ENCODE measurements around the gene ANKMY2.
A peak's percentile ranks its signal among the peaks of the same experiment; 100 is the strongest.

The ANKMY2 gene

DNA sequence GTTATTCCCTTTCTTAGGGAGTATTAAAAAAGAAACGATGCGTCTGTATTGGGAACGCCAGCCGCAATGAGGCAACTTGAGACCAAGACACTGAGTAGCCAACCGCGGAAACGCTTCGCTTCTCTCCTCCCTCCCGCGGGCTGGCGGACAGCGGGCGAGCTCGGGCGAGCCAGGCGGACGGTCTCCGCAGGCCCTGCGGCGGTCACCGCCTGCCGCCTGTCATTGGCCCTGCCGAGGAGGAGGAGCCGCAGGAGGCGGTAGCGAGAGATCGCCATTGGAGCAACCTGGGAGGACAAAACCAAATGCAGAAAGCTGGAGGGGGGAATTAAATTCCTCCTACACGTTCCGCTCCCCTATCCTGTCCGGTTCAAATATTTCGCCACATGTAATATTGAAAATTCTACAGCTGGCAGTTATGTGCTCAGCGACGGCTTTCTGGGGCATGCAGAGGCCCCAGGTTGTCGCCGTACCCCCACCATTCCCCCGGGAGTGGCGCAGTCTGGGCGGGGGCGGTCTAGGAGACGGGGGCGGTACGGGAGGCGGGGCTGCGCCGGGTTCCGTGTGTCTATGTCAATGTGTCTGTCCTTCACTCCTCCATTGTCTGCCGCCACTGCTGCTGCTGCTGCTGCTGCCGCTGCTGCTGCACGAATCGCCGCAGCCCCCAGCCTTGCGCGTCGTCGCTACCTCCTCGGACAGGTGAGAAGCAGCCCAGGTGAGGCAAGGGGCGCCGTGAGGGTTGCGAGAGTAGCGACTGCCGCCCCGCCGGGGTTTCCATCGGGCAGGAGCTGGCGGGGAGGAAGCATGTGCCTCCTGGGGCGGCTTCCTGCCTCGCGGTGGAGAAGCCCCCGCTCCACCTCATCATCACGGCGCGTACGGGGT lies at the start of gene ANKMY2, which contains the start of gene BZW2:
TSS of gene ANKMY2 (minus strand) at position 162 of the 879 bp plus-strand sequence. CDS start 181 bp downstream, outside the sequence.
TSS of gene BZW2 (plus strand) at position 589 of the 879 bp plus-strand sequence. CDS start 19,263 bp downstream, outside the sequence.
- TF ChIP-seq, protein P1, sequence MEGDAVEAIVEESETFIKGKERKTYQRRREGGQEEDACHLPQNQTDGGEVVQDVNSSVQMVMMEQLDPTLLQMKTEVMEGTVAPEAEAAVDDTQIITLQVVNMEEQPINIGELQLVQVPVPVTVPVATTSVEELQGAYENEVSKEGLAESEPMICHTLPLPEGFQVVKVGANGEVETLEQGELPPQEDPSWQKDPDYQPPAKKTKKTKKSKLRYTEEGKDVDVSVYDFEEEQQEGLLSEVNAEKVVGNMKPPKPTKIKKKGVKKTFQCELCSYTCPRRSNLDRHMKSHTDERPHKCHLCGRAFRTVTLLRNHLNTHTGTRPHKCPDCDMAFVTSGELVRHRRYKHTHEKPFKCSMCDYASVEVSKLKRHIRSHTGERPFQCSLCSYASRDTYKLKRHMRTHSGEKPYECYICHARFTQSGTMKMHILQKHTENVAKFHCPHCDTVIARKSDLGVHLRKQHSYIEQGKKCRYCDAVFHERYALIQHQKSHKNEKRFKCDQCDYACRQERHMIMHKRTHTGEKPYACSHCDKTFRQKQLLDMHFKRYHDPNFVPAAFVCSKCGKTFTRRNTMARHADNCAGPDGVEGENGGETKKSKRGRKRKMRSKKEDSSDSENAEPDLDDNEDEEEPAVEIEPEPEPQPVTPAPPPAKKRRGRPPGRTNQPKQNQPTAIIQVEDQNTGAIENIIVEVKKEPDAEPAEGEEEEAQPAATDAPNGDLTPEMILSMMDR (IDR thresholded peaks at IDR 0.05; ENCODE audit: unreplicated experiment in 3 of 3), result no peak
- Mint-ChIP-seq H3K4me3 (peak within 1 kb of the TSS; percentile 95 to 99 (median 97)), H3K4me1 (peaks cover 56% of the 10 kb centered on the region), H3K27ac (peak within 1 kb of the TSS; percentile 98 to 99 (median 99)), H3K36me3 (ENCODE audit: low read depth) (no peaks in the 10 kb centered on the region), H3K9me3 (no peaks in the 10 kb centered on the region), H3K27me3 (ENCODE audit: low read depth) (peaks cover 5% of the 10 kb centered on the region)

DNA sequence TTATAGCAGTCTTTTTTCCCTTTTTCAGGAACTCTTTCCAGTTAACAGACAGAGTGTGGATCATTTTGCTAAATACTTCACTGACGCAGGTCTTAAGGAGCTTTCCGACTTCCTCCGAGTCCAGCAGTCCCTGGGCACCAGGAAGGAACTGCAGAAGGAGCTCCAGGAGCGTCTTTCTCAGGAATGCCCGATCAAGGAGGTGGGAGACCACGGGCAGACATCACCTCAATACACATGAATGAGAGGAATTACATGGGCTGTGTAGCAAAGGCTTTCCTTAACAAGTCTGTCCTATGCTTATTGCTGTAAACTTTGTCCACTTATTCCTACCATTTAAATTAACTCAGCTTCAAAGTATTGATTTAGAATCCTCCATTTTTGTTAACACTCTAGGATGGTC lies 49.3 kb upstream of the ANKMY2 start:
- Mint-ChIP-seq H3K27ac (no peak overlapping the region), H3K27me3 (ENCODE audit: low read depth) (no peaks in the 10 kb centered on the region), H3K36me3 (ENCODE audit: low read depth) (peaks cover 62% of the 10 kb centered on the region), H3K4me1 (peaks cover 4% of the 10 kb centered on the region), H3K4me3 (no peak overlapping the region), H3K9me3 (no peaks in the 10 kb centered on the region)
- TF ChIP-seq, protein P1 (IDR thresholded peaks at IDR 0.05; ENCODE audit: unreplicated experiment in 3 of 3), result no peak

DNA sequence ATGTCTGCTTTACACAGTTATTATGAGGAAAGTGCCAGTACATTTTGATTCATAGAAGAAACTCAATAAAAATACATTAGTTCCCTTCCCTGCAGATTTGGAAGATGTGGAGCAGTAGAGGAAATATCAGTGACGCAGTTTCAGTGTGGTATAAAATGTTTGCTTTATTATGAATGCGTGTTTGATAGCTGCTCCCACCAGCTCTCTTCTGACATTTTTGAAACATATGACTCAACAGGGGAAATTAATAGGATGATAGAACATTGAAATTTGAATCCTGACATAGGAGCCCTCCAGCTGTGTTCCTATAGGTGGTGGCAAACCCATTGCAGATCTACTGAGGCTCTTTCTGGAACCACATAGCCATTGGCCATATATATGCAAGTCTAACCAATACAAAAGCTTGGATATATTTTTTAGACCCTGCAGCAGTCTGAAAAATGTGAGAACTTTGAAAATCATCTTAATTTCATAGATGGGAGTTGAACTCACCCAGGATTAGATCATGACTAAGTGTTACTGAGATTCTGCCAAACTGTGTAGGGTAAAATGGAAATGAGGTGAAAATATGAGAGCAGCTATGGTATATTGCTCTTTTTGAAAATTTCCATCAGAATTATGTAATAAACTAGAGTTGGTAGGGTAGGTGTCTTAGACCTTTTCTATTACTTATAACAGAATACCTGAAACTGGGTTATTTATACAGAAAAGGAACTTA lies 48.2 kb upstream of the ANKMY2 start:
- no peaks in the 10 kb centered on the region for H3K27me3 Mint-ChIP-seq (ENCODE audit: low read depth)
- peaks cover 4% of the 10 kb centered on the region for H3K4me1 Mint-ChIP-seq
- no peaks in the 10 kb centered on the region for H3K9me3 Mint-ChIP-seq
- peaks cover 54% of the 10 kb centered on the region for H3K36me3 Mint-ChIP-seq (ENCODE audit: low read depth)
- H3K4me3 Mint-ChIP-seq, result no peak overlapping the region
- TF ChIP-seq, protein P1 (IDR thresholded peaks at IDR 0.05; ENCODE audit: unreplicated experiment in 3 of 3), result no peak
- H3K27ac Mint-ChIP-seq, result no peak overlapping the region

DNA sequence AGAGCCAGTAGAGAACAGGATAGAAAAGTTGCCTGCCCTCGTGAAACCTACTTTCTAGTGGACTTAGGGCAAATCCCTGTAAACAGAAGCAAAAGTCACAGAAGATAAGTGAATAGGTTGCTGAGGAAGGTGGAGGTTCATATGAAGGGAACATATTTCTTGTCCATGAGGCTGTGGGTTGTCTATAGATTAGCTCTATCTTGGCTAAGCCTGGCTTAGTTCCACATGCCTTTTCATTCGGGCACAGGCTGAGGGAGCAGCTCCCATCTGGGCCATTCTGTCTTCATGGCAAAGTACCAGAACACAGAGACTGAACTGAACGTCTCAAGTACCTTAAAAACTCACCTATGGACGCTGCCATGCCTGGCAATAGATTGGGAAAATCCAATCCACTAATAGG lies 45.7 kb upstream of the ANKMY2 start:
- Mint-ChIP-seq H3K27me3 (ENCODE audit: low read depth) (no peaks in the 10 kb centered on the region), H3K36me3 (ENCODE audit: low read depth) (peaks cover 45% of the 10 kb centered on the region), H3K9me3 (no peaks in the 10 kb centered on the region), H3K27ac (no peak overlapping the region), H3K4me1 (no peaks in the 10 kb centered on the region), H3K4me3 (no peak overlapping the region)
- TF ChIP-seq, protein P1 (IDR thresholded peaks at IDR 0.05; ENCODE audit: unreplicated experiment in 3 of 3), result no peak

DNA sequence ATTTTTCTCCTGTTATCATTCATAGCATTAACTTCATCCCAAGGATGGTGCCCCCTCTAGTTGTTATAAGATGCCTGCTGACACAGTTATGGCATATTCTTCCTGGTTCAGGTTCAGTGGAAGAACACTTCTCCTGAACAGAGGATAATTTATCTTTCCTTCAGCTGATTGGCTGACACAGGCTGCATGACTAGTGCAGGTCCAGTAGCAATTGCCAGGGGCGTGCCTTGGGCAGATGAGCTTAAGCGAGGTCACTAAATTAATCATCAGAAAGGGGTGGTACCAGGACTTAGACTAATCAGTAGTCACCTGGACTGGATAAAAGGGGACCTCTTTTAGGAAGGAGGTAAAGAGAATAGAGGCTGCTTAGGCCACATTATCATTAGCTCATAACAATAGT lies 42.7 kb upstream of the ANKMY2 start:
- no peaks in the 10 kb centered on the region for H3K4me1 Mint-ChIP-seq
- no peaks in the 10 kb centered on the region for H3K9me3 Mint-ChIP-seq
- H3K27me3 Mint-ChIP-seq (ENCODE audit: low read depth), result no peaks in the 10 kb centered on the region
- H3K4me3 Mint-ChIP-seq, result no peak overlapping the region
- no peak overlapping the region for H3K27ac Mint-ChIP-seq
- H3K36me3 Mint-ChIP-seq (ENCODE audit: low read depth), result peaks cover 60% of the 10 kb centered on the region
- TF ChIP-seq, protein P1 (IDR thresholded peaks at IDR 0.05; ENCODE audit: unreplicated experiment in 3 of 3), result no peak
